Mucosa of rectum (tissue), 2 donors: Measurements from ENCODE around the gene DCX.

Experiments used
- H3K27ac ChIP-seq, 2 donors: one replicate each; pipeline ENCODE4 v1.7.0; 2013; ENCODE audit warnings: inconsistent platforms in 2 of 2, low read depth in 2 of 2, low read length in 2 of 2
- H3K27me3 ChIP-seq, 2 donors: one replicate each; pipeline ENCODE4 v1.7.0; 2013; ENCODE audit warnings: low read length in 2 of 2; ENCODE audit not compliant: control insufficient read depth in 2 of 2, insufficient read depth in 2 of 2
- H3K36me3 ChIP-seq, 2 donors: one replicate each; pipeline ENCODE4 v1.7.0; 2013; ENCODE audit warnings: low read length in 2 of 2; ENCODE audit not compliant: control insufficient read depth in 2 of 2, insufficient read depth in 2 of 2
- H3K4me1 ChIP-seq, 2 donors: one replicate each; pipeline ENCODE4 v1.7.0; 2013; ENCODE audit warnings: low read length in 2 of 2, mild to moderate bottlenecking in 1 of 2; ENCODE audit not compliant: control insufficient read depth in 2 of 2, insufficient read depth in 2 of 2
- H3K4me3 ChIP-seq, 2 donors: one replicate each; pipeline ENCODE4 v1.7.0; 2013; ENCODE audit warnings: low read length in 2 of 2
- H3K9ac ChIP-seq, 2 donors: one replicate each; pipeline ENCODE4 v1.7.0; 2013; ENCODE audit warnings: low read length in 2 of 2, low read depth in 1 of 2, mild to moderate bottlenecking in 1 of 2
- H3K9me3 ChIP-seq, 2 donors: one replicate each; pipeline ENCODE4 v1.7.0; 2013; ENCODE audit warnings: low read length in 2 of 2; ENCODE audit not compliant: control insufficient read depth in 2 of 2
- donor health status: healthy.
- donor health status: Normal muscosa, but diverticular disease.

Gene DCX

GRCh38 chrX:111409326-111409725 lies 2.7 kb downstream of the DCX start:
- H3K4me3 ChIP-seq: no peak overlapping the region
- H3K27me3 ChIP-seq: peaks cover 3 to 5% of the 10 kb centered on the region in 2 donors
- H3K36me3 ChIP-seq: no peaks in the 10 kb centered on the region
- H3K9me3 ChIP-seq: no peaks in the 10 kb centered on the region
- no peaks in the 10 kb centered on the region for H3K4me1 ChIP-seq
- no peak overlapping the region for H3K9ac ChIP-seq
- H3K27ac ChIP-seq: no peak overlapping the region

GRCh38 chrX:111407948-111408347 lies 4.0 kb downstream of the DCX start:
- Histone ChIP-seq H3K27me3 (peaks cover 0 to 3% of the 10 kb centered on the region in 2 donors), H3K9ac (no peak overlapping the region), H3K4me3 (no peak overlapping the region), H3K9me3 (no peaks in the 10 kb centered on the region), H3K27ac (no peak overlapping the region), H3K36me3 (no peaks in the 10 kb centered on the region), H3K4me1 (no peaks in the 10 kb centered on the region)

- H3K9ac ChIP-seq: no peak overlapping the region
- H3K27me3 ChIP-seq: peaks cover 0 to 2% of the 10 kb centered on the region in 2 donors
- H3K4me3 ChIP-seq: no peak overlapping the region
- H3K4me1 ChIP-seq: no peaks in the 10 kb centered on the region
- H3K36me3 ChIP-seq: no peaks in the 10 kb centered on the region
- no peak overlapping the region for H3K27ac ChIP-seq
- no peaks in the 10 kb centered on the region for H3K9me3 ChIP-seq
Observed at GRCh38 chrX:111402344-111402743, 9.6 kb downstream of the DCX start.

GRCh38 chrX:111395149-111395548 lies 16.8 kb downstream of the DCX start:
- no peaks in the 10 kb centered on the region for H3K4me1 ChIP-seq
- no peaks in the 10 kb centered on the region for H3K9me3 ChIP-seq
- no peak overlapping the region for H3K27ac ChIP-seq
- no peak overlapping the region for H3K9ac ChIP-seq
- H3K27me3 ChIP-seq: no peaks in the 10 kb centered on the region
- no peaks in the 10 kb centered on the region for H3K36me3 ChIP-seq
- no peak overlapping the region for H3K4me3 ChIP-seq

- no peaks in the 10 kb centered on the region for H3K36me3 ChIP-seq
- no peak overlapping the region for H3K4me3 ChIP-seq
- H3K9ac ChIP-seq: no peak overlapping the region
- no peak overlapping the region for H3K27ac ChIP-seq
- H3K4me1 ChIP-seq: no peaks in the 10 kb centered on the region
- no peaks in the 10 kb centered on the region for H3K27me3 ChIP-seq
- H3K9me3 ChIP-seq: no peaks in the 10 kb centered on the region
Observed at GRCh38 chrX:111394569-111394968, 17.4 kb downstream of the DCX start.

GRCh38 chrX:111387470-111388070 lies 24.4 kb downstream of the DCX start:
- H3K4me1 ChIP-seq: no peaks in the 10 kb centered on the region
- no peak overlapping the region for H3K27ac ChIP-seq
- H3K27me3 ChIP-seq: peaks cover 0 to 4% of the 10 kb centered on the region in 2 donors
- no peaks in the 10 kb centered on the region for H3K36me3 ChIP-seq
- H3K4me3 ChIP-seq: no peak overlapping the region
- H3K9ac ChIP-seq: no peak overlapping the region
- no peaks in the 10 kb centered on the region for H3K9me3 ChIP-seq

- peaks cover 0 to 4% of the 10 kb centered on the region in 2 donors for H3K27me3 ChIP-seq
- no peaks in the 10 kb centered on the region for H3K9me3 ChIP-seq
- no peak overlapping the region for H3K27ac ChIP-seq
- no peak overlapping the region for H3K4me3 ChIP-seq
- H3K9ac ChIP-seq: no peak overlapping the region
- no peaks in the 10 kb centered on the region for H3K36me3 ChIP-seq
- no peaks in the 10 kb centered on the region for H3K4me1 ChIP-seq
Observed at GRCh38 chrX:111386615-111387233, 25.3 kb downstream of the DCX start.

GRCh38 chrX:111386077-111386476 lies 25.9 kb downstream of the DCX start:
- Histone ChIP-seq H3K27ac (no peak overlapping the region), H3K9me3 (no peaks in the 10 kb centered on the region), H3K4me1 (no peaks in the 10 kb centered on the region), H3K36me3 (no peaks in the 10 kb centered on the region), H3K9ac (no peak overlapping the region), H3K27me3 (peaks cover 2 to 4% of the 10 kb centered on the region in 2 donors), H3K4me3 (no peak overlapping the region)

- Histone ChIP-seq H3K9ac (no peak overlapping the region), H3K27me3 (peaks cover 2 to 4% of the 10 kb centered on the region in 2 donors), H3K27ac (no peak overlapping the region), H3K36me3 (no peaks in the 10 kb centered on the region), H3K4me1 (no peaks in the 10 kb centered on the region), H3K9me3 (no peaks in the 10 kb centered on the region), H3K4me3 (no peak overlapping the region)
Observed at GRCh38 chrX:111382277-111382676, 29.7 kb downstream of the DCX start.

- Histone ChIP-seq H3K27me3 (peaks cover 2 to 3% of the 10 kb centered on the region in 2 donors), H3K9ac (no peak overlapping the region), H3K9me3 (no peaks in the 10 kb centered on the region), H3K4me1 (no peaks in the 10 kb centered on the region), H3K36me3 (no peaks in the 10 kb centered on the region), H3K27ac (no peak overlapping the region), H3K4me3 (no peak overlapping the region)
Observed at GRCh38 chrX:111376897-111377578, 35.0 kb downstream of the DCX start.
